MM.1S (cell line): Measurements from ENCODE around the gene LOXL1.

Experiments used
- DNase-seq: peaks from one replicate; pipeline ENCODE4 v3.0.0-alpha.2; 2015
- H2AFZ ChIP-seq: fragments of 300-600 bp; sonication (generic); 2 replicates; pipeline ENCODE4 v1.6.0; 2016; ENCODE audit warnings: antibody characterized with exemption, low read length
- H3F3A ChIP-seq: fragments of 300-600 bp; sonication (generic); 2 replicates; pipeline ENCODE4 v1.6.1; 2016; ENCODE audit warnings: mild to moderate bottlenecking, antibody characterized with exemption, low read length, moderate library complexity, mixed read lengths; ENCODE audit not compliant: insufficient read depth
- H3K27ac ChIP-seq: fragments of 300-600 bp; sonication (generic); 2 replicates; pipeline ENCODE4 v1.5.1; 2016; ENCODE audit warnings: mild to moderate bottlenecking, low read length
- H3K27me3 ChIP-seq: fragments of 300-600 bp; sonication (generic); replicated peaks from 2 replicates; pipeline ENCODE4 v1.6.0; 2016; ENCODE audit warnings: low read length; ENCODE audit not compliant: insufficient read depth
- H3K36me3 ChIP-seq: fragments of 300-600 bp; sonication (generic); replicated peaks from 2 replicates; pipeline ENCODE4 v1.6.1; 2016; ENCODE audit warnings: mild to moderate bottlenecking, low read length, mixed read lengths; ENCODE audit not compliant: insufficient read depth
- H3K4me1 ChIP-seq: fragments of 300-600 bp; sonication (generic); 2 replicates; pipeline ENCODE4 v1.6.1; 2016; ENCODE audit warnings: low read length, mixed read lengths
- H3K4me2 ChIP-seq: fragments of 300-600 bp; sonication (generic); 2 replicates; pipeline ENCODE4 v1.6.0; 2016; ENCODE audit warnings: low read depth, low read length
- H3K4me3 ChIP-seq: fragments of 300-600 bp; sonication (generic); 2 replicates; pipeline ENCODE4 v1.5.1; 2016; ENCODE audit warnings: low read length, mixed read lengths
- H3K79me2 ChIP-seq: fragments of 300-600 bp; sonication (generic); 2 replicates; pipeline ENCODE4 v1.6.1; 2016; ENCODE audit warnings: mixed run types, low read length, mixed read lengths
- H3K9ac ChIP-seq: fragments of 300-600 bp; sonication (generic); 2 replicates; pipeline ENCODE4 v1.6.1; 2016; ENCODE audit warnings: low read length, mixed read lengths
- H3K9me2 ChIP-seq: fragments of 300-600 bp; sonication (generic); replicated peaks from 2 replicates; pipeline ENCODE4 v1.6.1; 2016; ENCODE audit warnings: mild to moderate bottlenecking, low read length, mixed read lengths; ENCODE audit not compliant: insufficient read depth
- H3K9me3 ChIP-seq: fragments of 300-600 bp; sonication (generic); replicated peaks from 2 replicates; pipeline ENCODE4 v1.6.1; 2016; ENCODE audit warnings: mild to moderate bottlenecking, low read length, mixed read lengths; ENCODE audit not compliant: insufficient read depth
- H4K20me1 ChIP-seq: fragments of 300-600 bp; sonication (generic); 2 replicates; pipeline ENCODE4 v1.6.1; 2016; ENCODE audit warnings: mild to moderate bottlenecking, low read length, moderate library complexity, mixed read lengths; ENCODE audit not compliant: insufficient read depth
- CTCF ChIP-seq: fragments of 300-600 bp; sonication (generic); IDR thresholded peaks from 2 replicates; pipeline ENCODE4 v1.5.1; 2016; ENCODE audit warnings: antibody characterized with exemption, low read length, mixed read lengths
- EZH2 ChIP-seq: fragments of 300-600 bp; sonication (generic); optimal IDR thresholded peaks from 2 replicates; pipeline ENCODE3; 2017; ENCODE audit warnings: low read depth, mild to moderate bottlenecking, antibody characterized with exemption, low read length, mixed read lengths
- EZH2phosphoT487 ChIP-seq: fragments of 300-600 bp; sonication (generic); IDR thresholded peaks from 2 replicates; pipeline ENCODE4 v1.6.1; 2018; ENCODE audit warnings: antibody characterized with exemption, low read length

The LOXL1 gene

GRCh38 chr15:73932381-73933191 is 6.3 kb downstream of the LOXL1 start:
- Histone ChIP-seq H3K4me3 (no peak overlapping the region), H3K27ac (no peak overlapping the region), H3K27me3 (peaks cover 31% of the 10 kb centered on the region; the same call in 1 of the 2 replicates), H3K4me1 (no peaks in the 10 kb centered on the region), H3K36me3 (no peaks in the 10 kb centered on the region), H3K4me2 (no peak overlapping the region), H3F3A (no peaks in the 10 kb centered on the region), H3K9me3 (no peaks in the 10 kb centered on the region), H3K9me2 (no peaks in the 10 kb centered on the region), H4K20me1 (no peaks in the 10 kb centered on the region), H3K79me2 (no peaks in the 10 kb centered on the region), H3K9ac (no peak overlapping the region), H2AFZ (no peak overlapping the region)
- no peak for DNase-seq
- TF ChIP-seq EZH2 (no peak), CTCF (no peak), EZH2phosphoT487 (no peak)

- Histone ChIP-seq H3K9me2 (no peaks in the 10 kb centered on the region), H3K79me2 (no peaks in the 10 kb centered on the region), H3K9ac (no peak overlapping the region), H3K4me2 (no peak overlapping the region), H4K20me1 (no peaks in the 10 kb centered on the region), H3K27ac (no peak overlapping the region), H3F3A (no peaks in the 10 kb centered on the region), H3K36me3 (no peaks in the 10 kb centered on the region), H3K4me1 (no peaks in the 10 kb centered on the region), H2AFZ (no peak overlapping the region), H3K9me3 (no peaks in the 10 kb centered on the region), H3K27me3 (peaks cover 23% of the 10 kb centered on the region; the same call in 1 of the 2 replicates), H3K4me3 (no peak overlapping the region)
- TF ChIP-seq EZH2phosphoT487, result no peak
- no peak for TF ChIP-seq CTCF
- no peak for TF ChIP-seq EZH2
- DNase-seq, result no peak
Measured at GRCh38 chr15:73934281-73934680, 8.0 kb downstream of the LOXL1 start.

GRCh38 chr15:73935547-73935946 is 9.3 kb downstream of the LOXL1 start:
- H3K27ac ChIP-seq, result no peak overlapping the region
- no peak overlapping the region for H3K4me2 ChIP-seq
- no peak overlapping the region for H3K4me3 ChIP-seq
- H3K4me1 ChIP-seq, result no peaks in the 10 kb centered on the region
- H4K20me1 ChIP-seq, result no peaks in the 10 kb centered on the region
- no peaks in the 10 kb centered on the region for H3K36me3 ChIP-seq
- H2AFZ ChIP-seq, result no peak overlapping the region
- H3K9me2 ChIP-seq, result no peaks in the 10 kb centered on the region
- TF ChIP-seq CTCF (no peak), EZH2phosphoT487 (no peak), EZH2 (no peak)
- H3K79me2 ChIP-seq, result no peaks in the 10 kb centered on the region
- no peaks in the 10 kb centered on the region for H3K9me3 ChIP-seq
- H3K27me3 ChIP-seq, result peaks cover 23% of the 10 kb centered on the region; the same call in 1 of the 2 replicates
- no peaks in the 10 kb centered on the region for H3F3A ChIP-seq
- H3K9ac ChIP-seq, result no peak overlapping the region
- DNase-seq, result no peak
